Left lung (tissue), 10 donors: ENCODE measurements around the gene SLC35F6. TPM values are rescaled to one million over a fixed set of nuclear protein-coding genes. Genes with fewer than 3 reads are reported as not detected.

Source experiments
- ATAC-seq: fragments of 200-7000 bp; cut with Tn5 transposase; one replicate; pipeline ENCODE4 v1.9.1; 2020; ENCODE audit warnings: moderate library complexity
- DNase-seq, 4 donors: peaks; one replicate each; pipeline ENCODE4 v3.0.0-alpha.2; 2013 to 2020
- H3K27ac ChIP-seq, 2 donors: fragments of 200-600 bp; sonication (generic) in 1 of 2; one replicate each; pipeline versions ENCODE4 v1.5.0 to v1.8.0; 2020 to 2021
- H3K27me3 ChIP-seq, 2 donors: fragments of 200-600 bp; sonication (generic) in 1 of 2; one replicate each; pipeline versions ENCODE4 v1.5.0 to v1.8.0; 2020 to 2021
- H3K36me3 ChIP-seq, 2 donors: fragments of 200-600 bp; sonication (generic) in 1 of 2; one replicate each; pipeline versions ENCODE4 v1.5.0 to v1.8.0; 2020 to 2021
- H3K4me1 ChIP-seq, 2 donors: fragments of 200-600 bp; one replicate each; pipeline ENCODE4 v1.8.0; 2021
- H3K4me3 ChIP-seq, 2 donors: fragments of 200-600 bp; sonication (generic) in 1 of 2; one replicate each; pipeline versions ENCODE4 v1.5.0 to v1.8.0; 2020 to 2021; ENCODE audit warnings: mild to moderate bottlenecking in 1 of 2
- H3K9me3 ChIP-seq, 2 donors: fragments of 200-600 bp; sonication (generic) in 1 of 2; one replicate each; pipeline versions ENCODE4 v1.5.0 to v1.8.0; 2020 to 2021
- CTCF ChIP-seq, 2 donors: fragments of 200-600 bp; sonication (generic) in 1 of 2; IDR thresholded peaks; one replicate each; pipeline versions ENCODE4 v1.5.0 to v1.8.0; 2021; ENCODE audit warnings: antibody characterized with exemption in 2 of 2
- intact Hi-C, 2 donors: fragments of 100-400 bp; cut with DNase I; formaldehyde crosslinking; loops; one replicate each; pipeline versions ENCODE4 v1.11.2 to v1.14.2; 2022
- polyA plus RNA-seq, 6 donors: library from polyadenylated mRNA; unstranded; fragments of 120-200 nt; gene quantifications; one replicate each; pipeline ENCODE4 v1.2.1, GENCODE V29; 2013; ENCODE audit not compliant: insufficient read length in 6 of 6
- total RNA-seq, 2 donors: library from RNA; stranded (reverse); fragmentation: NEBNext Ultra II Directional; extraction: Animal tissue kit (Norgen Biotek cat#: 25700); gene quantifications; one replicate each; pipeline ENCODE4 v1.2.1, GENCODE V29; 2021
- donor health status: DM: no; HTN: yes; CAD: no.
- donor health status: DM: no; HTN: no; CAD: no.

The SLC35F6 gene
- total and polyA plus RNA-seq, 8 donors = 10.0 to 62.1 (median 12.3) TPM

GRCh38 chr2:26801328-26801727 lies 37.2 kb downstream of the SLC35F6 start:
- Histone ChIP-seq H3K9me3 (no peaks in the 10 kb centered on the region), H3K36me3 (peaks cover 0 to 3% of the 10 kb centered on the region in 2 donors), H3K4me1 (no peaks in the 10 kb centered on the region), H3K4me3 (no peak overlapping the region), H3K27me3 (no peaks in the 10 kb centered on the region), H3K27ac (no peak overlapping the region)
- ATAC-seq (no peak), DNase-seq (no peak)
- no peak for TF ChIP-seq CTCF (IDR thresholded peaks at IDR 0.05)
- intact Hi-C loops = no loop called here

- H3K27me3 ChIP-seq = no peaks in the 10 kb centered on the region
- DNase-seq (no peak), ATAC-seq (no peak)
- TF ChIP-seq CTCF (IDR thresholded peaks at IDR 0.05) = no peak
- H3K4me1 ChIP-seq = no peaks in the 10 kb centered on the region
- no peaks in the 10 kb centered on the region for H3K9me3 ChIP-seq
- peaks cover 0 to 3% of the 10 kb centered on the region in 2 donors for H3K36me3 ChIP-seq
- no peak overlapping the region for H3K27ac ChIP-seq
- no peak overlapping the region for H3K4me3 ChIP-seq
- intact Hi-C loops = no loop called here
These were observed 37.7 kb downstream of the SLC35F6 start for GRCh38 chr2:26801796-26802195.

- H3K4me3 ChIP-seq = no peak overlapping the region
- no peaks in the 10 kb centered on the region for H3K4me1 ChIP-seq
- ATAC-seq (no peak), DNase-seq (no peak)
- no peak for TF ChIP-seq CTCF (IDR thresholded peaks at IDR 0.05)
- H3K27ac ChIP-seq = no peak overlapping the region
- H3K27me3 ChIP-seq = peaks cover 0 to 3% of the 10 kb centered on the region in 2 donors
- no peaks in the 10 kb centered on the region for H3K36me3 ChIP-seq
- intact Hi-C loops = no loop called here
- no peaks in the 10 kb centered on the region for H3K9me3 ChIP-seq
These were observed 41.2 kb downstream of the SLC35F6 start for GRCh38 chr2:26805241-26805676.

GRCh38 chr2:26807788-26808460 lies 43.8 kb downstream of the SLC35F6 start:
- intact Hi-C loops = no loop called here
- DNase-seq = no peak
- no peaks in the 10 kb centered on the region for H3K4me1 ChIP-seq
- ATAC-seq = no peak
- no peaks in the 10 kb centered on the region for H3K36me3 ChIP-seq
- H3K4me3 ChIP-seq = no peak overlapping the region
- no peak for TF ChIP-seq CTCF (IDR thresholded peaks at IDR 0.05)
- no peak overlapping the region for H3K27ac ChIP-seq
- H3K9me3 ChIP-seq = no peaks in the 10 kb centered on the region
- H3K27me3 ChIP-seq = peaks cover 0 to 22% of the 10 kb centered on the region in 2 donors

- H3K27ac ChIP-seq = no peak overlapping the region
- intact Hi-C loops = no loop called here
- TF ChIP-seq CTCF (IDR thresholded peaks at IDR 0.05) = no peak
- no peaks in the 10 kb centered on the region for H3K9me3 ChIP-seq
- DNase-seq (no peak), ATAC-seq (no peak)
- H3K4me1 ChIP-seq = no peaks in the 10 kb centered on the region
- no peak overlapping the region for H3K4me3 ChIP-seq
- no peaks in the 10 kb centered on the region for H3K36me3 ChIP-seq
- H3K27me3 ChIP-seq = peaks cover 0 to 30% of the 10 kb centered on the region in 2 donors
These were observed 45.1 kb downstream of the SLC35F6 start for GRCh38 chr2:26809211-26809610.
